Uterus (tissue), 4 donors: ENCODE data around the gene SLC39A11. TPM values are rescaled to one million over a fixed set of nuclear protein-coding genes. Genes with fewer than 3 reads are reported as not detected.

ENCODE experiments used
- DNase-seq, 2 donors: peaks; one replicate each; pipeline ENCODE4 v3.0.0-alpha.2; 2019 to 2020
- H3K27ac ChIP-seq, 2 donors: fragments of 200-600 bp; sonication (generic); 1 replicate in 1 of 2; 2 replicates in 1 of 2; pipeline ENCODE4 v1.5.1; 2016 to 2018
- H3K27me3 ChIP-seq, 2 donors: fragments of 200-600 bp; sonication (generic); one replicate each; pipeline ENCODE4 v1.5.1; 2018 to 2019; ENCODE audit warnings: control low read depth in 1 of 2
- H3K36me3 ChIP-seq, 2 donors: fragments of 200-600 bp; sonication (generic); one replicate each; pipeline ENCODE4 v1.5.1; 2019; ENCODE audit warnings: control low read depth in 1 of 2
- H3K4me1 ChIP-seq, 2 donors: fragments of 200-600 bp; sonication (generic); one replicate each; pipeline ENCODE4 v1.5.1; 2018 to 2019; ENCODE audit warnings: control low read depth in 1 of 2
- H3K4me3 ChIP-seq, 2 donors: fragments of 200-600 bp; sonication (generic); 1 replicate in 1 of 2; 2 replicates in 1 of 2; pipeline ENCODE4 v1.5.1; 2018 to 2019; ENCODE audit warnings: mild to moderate bottlenecking in 1 of 2
- H3K9me3 ChIP-seq, 2 donors: fragments of 200-600 bp; sonication (generic); one replicate each; pipeline ENCODE4 v1.5.1; 2019; ENCODE audit warnings: control low read depth in 1 of 2
- CTCF ChIP-seq, 4 experiments: fragments of 200-600 bp in 2 of 4; fragments of 450-650 bp in 2 of 4; sonication (generic) in 2 of 4; IDR thresholded peaks; one replicate each; pipeline ENCODE4 v1.5.1; 2016 to 2019; ENCODE audit warnings: antibody characterized with exemption in 4 of 4, mild to moderate bottlenecking in 2 of 4, moderate library complexity in 1 of 4
- POLR2A ChIP-seq, 2 donors: fragments of 450-650 bp; IDR thresholded peaks; one replicate each; pipeline ENCODE4 v1.6.1; 2016; ENCODE audit warnings: antibody characterized with exemption in 2 of 2, mild to moderate bottlenecking in 1 of 2, moderate library complexity in 1 of 2
- intact Hi-C: fragments of 100-400 bp; cut with DNase I; formaldehyde crosslinking; loops from one replicate; pipeline ENCODE4 v1.15.1; 2023; ENCODE audit warnings: low total_unique reads
- total RNA-seq, 4 donors: library from RNA; depleted of rRNA in 3 of 4; stranded (reverse); fragments of >200 nt in 3 of 4; gene quantifications; one replicate each; pipeline versions ENCODE4 v1.1.0 to v1.2.4, GENCODE V29; 2014 to 2023
- donor health status: DM: yes; HTN: yes; CAD: no.

SLC39A11 gene
- total RNA-seq, 4 donors from 2014 or later, result 5.4 to 56.2 (median 21.0) TPM

DNA sequence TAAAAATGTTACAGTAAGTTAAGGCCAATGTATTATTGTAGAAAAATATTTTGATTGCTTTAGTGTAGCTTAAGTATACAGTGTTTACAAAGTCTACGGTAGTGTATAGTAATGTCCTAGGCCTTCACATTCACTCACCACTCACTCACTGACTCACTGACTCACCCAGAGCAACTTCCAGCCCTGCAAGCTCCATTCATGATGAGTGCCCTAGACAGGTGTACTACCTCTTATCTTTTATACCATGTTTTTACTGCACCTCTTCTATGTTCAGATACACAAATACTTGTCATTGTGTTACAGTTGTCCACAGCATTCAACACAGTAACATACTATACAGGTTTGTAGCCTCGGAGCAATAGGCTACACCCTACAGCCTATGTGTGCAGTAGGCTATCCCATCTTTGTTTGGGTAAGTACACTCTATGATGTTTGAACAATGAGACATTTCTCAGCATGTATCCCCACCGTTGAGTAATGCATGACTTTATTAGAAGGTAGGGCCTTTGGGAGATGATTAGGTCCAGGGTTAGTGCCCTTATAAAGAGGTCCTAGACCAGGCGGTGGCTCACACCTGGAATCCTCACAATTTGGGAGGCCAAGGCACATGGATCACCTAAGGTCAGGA lies 117.8 kb downstream of the SLC39A11 start:
- Histone ChIP-seq H3K4me3 (no peak overlapping the region), H3K27me3 (no peaks in the 10 kb centered on the region), H3K27ac (no peak overlapping the region), H3K4me1 (peaks cover 0 to 6% of the 10 kb centered on the region in 2 donors), H3K36me3 (no peaks in the 10 kb centered on the region), H3K9me3 (no peaks in the 10 kb centered on the region)
- DNase-seq, result no peak
- TF ChIP-seq POLR2A (IDR thresholded peaks at IDR 0.05) (no peak), CTCF (IDR thresholded peaks at IDR 0.05) (no peak)
- intact Hi-C loops, result no loop called here

DNA sequence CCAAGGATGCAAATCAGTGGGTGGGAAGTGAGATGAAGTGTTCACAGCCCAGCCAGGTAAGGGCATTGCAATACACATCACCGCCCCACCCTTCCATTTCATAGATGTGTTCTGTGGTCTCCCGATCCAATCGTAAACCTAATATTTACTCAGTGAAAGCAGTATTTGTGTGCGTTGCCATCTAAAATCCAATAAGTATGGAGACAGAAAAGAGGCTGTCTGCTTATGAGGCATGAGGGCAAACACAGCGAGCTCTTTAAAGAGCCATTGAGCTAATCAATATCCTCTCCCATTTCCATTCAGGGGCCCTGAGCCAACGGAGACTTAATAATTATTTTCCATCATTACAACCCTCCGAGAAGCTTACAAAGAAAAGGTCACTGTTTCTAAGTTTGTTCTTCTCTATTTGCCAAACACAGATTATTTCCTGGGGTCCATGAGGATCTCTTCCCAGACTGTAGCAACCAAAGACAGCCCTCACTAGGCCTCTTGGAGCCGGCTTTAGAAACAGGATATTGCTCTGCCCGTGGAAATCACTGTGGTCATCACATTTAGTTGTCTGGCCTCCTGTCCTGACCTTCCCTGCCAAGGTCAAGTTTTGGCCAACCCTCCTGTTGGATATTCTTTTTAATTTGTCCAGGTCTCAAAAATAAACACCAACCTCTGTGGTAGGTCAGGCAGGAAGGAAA lies 120.1 kb downstream of the SLC39A11 start:
- intact Hi-C loops, result no loop called here
- Histone ChIP-seq H3K4me1 (peaks cover 0 to 1% of the 10 kb centered on the region in 2 donors), H3K9me3 (no peaks in the 10 kb centered on the region), H3K36me3 (no peaks in the 10 kb centered on the region), H3K27ac (no peak overlapping the region), H3K4me3 (no peak overlapping the region), H3K27me3 (no peaks in the 10 kb centered on the region)
- no peak for DNase-seq
- TF ChIP-seq POLR2A (IDR thresholded peaks at IDR 0.05) (no peak), CTCF (IDR thresholded peaks at IDR 0.05) (no peak)

DNA sequence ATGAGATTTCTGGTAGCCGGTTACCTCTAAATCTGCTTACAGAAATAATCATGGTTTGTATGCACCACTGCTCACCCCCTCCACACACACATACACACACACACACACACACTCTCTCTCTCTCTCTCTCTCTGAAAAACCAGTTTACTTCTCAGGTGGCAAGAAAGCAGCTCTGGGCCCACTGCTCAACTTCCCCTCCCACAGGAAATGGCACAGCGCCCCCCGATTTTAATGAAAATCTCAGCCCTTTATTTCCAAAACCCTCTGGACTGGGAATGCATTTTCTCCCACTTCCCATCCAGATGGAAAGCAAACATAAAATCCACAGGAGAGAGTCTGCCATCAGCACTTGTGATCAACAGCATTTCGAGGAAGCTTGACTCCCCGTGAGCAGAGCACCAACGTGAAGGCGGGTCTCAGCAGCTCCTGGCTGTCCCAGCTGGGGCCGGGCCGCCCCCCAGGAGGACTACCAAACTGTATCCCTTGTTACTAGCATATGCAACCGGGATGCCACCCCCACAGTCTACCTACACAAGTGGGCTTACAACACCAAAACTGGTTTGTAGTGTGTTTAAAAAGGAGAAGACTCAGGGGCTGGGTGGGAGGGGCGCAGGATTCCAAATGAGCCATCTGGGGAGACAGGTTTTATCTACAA lies 121.1 kb downstream of the SLC39A11 start:
- intact Hi-C loops, result no loop called here
- no peak overlapping the region for H3K27ac ChIP-seq
- no peaks in the 10 kb centered on the region for H3K27me3 ChIP-seq
- TF ChIP-seq CTCF (IDR thresholded peaks at IDR 0.05), result no peak
- no peak for TF ChIP-seq POLR2A (IDR thresholded peaks at IDR 0.05)
- H3K36me3 ChIP-seq, result no peaks in the 10 kb centered on the region
- DNase-seq, result no peak
- no peaks in the 10 kb centered on the region for H3K9me3 ChIP-seq
- no peak overlapping the region for H3K4me3 ChIP-seq
- no peaks in the 10 kb centered on the region for H3K4me1 ChIP-seq

DNA sequence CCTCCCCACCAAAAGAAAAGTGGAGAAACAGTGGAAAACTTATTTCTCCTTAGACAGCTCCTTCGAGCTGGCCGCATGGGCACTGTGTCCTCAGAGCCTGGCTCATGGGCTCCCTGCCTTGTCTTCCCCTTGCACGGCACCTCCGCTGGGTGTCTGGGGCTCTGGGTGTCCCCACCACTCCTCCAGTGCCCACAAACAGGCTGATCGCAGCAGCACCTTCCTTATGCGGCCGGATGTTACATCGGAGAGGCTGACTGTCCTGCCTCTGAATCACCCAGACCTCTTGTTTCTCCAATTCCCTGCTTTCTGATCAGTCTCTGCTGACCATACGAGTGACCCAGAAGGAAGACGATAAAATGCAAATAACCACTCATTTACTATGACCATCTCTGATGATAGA lies 121.7 kb downstream of the SLC39A11 start:
- no peak for DNase-seq
- no peak overlapping the region for H3K4me3 ChIP-seq
- no peaks in the 10 kb centered on the region for H3K36me3 ChIP-seq
- TF ChIP-seq POLR2A (IDR thresholded peaks at IDR 0.05), result no peak
- TF ChIP-seq CTCF (IDR thresholded peaks at IDR 0.05), result no peak
- intact Hi-C loops, result no loop called here
- no peaks in the 10 kb centered on the region for H3K9me3 ChIP-seq
- no peaks in the 10 kb centered on the region for H3K27me3 ChIP-seq
- H3K4me1 ChIP-seq, result no peaks in the 10 kb centered on the region
- H3K27ac ChIP-seq, result no peak overlapping the region

GRCh38 chr17:72970246-72970645 lies 122.2 kb downstream of the SLC39A11 start:
- intact Hi-C loops, result no loop called here
- Histone ChIP-seq H3K4me1 (no peaks in the 10 kb centered on the region), H3K4me3 (no peak overlapping the region), H3K27me3 (no peaks in the 10 kb centered on the region), H3K27ac (no peak overlapping the region), H3K36me3 (no peaks in the 10 kb centered on the region), H3K9me3 (no peaks in the 10 kb centered on the region)
- DNase-seq, result no peak
- TF ChIP-seq POLR2A (IDR thresholded peaks at IDR 0.05) (no peak), CTCF (IDR thresholded peaks at IDR 0.05) (no peak)
